ENCODE results near the gene HBS1L. TPM values are rescaled to one million over a fixed set of nuclear protein-coding genes. Genes with fewer than 3 reads are reported as not detected.

HBS1L gene
- total and polyA plus RNA-seq, 9 of the 15 experiments (the other 6 are each of a cell fraction or from before 2014, with no cell fraction given): 101 to 199 (median 145) TPM

DNA sequence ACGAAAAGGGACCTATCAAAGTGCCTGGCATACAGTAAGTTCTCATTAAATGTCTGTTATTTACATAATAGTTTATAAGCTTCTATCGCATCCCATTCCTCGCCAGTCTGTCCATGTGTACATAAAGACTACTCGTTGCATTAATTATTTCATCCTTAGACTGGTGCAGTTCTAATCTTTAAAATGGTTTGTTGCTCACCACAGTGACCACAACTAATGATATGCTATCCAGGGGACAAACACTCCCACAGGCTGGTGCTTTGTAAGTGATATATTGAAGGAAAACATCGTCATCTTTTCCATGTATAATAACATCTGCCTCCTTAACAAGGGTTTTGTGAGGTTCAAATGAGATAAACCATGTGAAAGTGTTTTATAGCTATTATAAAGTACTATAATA is 39.0 kb upstream of the HBS1L start (continued):
- TF ChIP-seq SMARCC2 (IDR thresholded peaks at IDR 0.05; ENCODE audit: low read depth) (peak; percentile 55; the same call in 1 of the 2 replicates), ZNF707 (CRISPR knock-in tag; conservative IDR thresholded peaks at IDR 0.05) (no peak), POLR2H (tag; IDR thresholded peaks at IDR 0.05; ENCODE audit: low read depth) (no peak), NR2C1 (IDR thresholded peaks at IDR 0.05) (no peak), NR2C1 (tag; IDR thresholded peaks at IDR 0.05) (no peak), NBN (IDR thresholded peaks at IDR 0.05; ENCODE audit: low read depth) (no peak), FOXJ2 (tag; IDR thresholded peaks at IDR 0.05) (no peak), TCF3 (CRISPR knock-in tag; IDR thresholded peaks at IDR 0.05) (peak; percentile 64), ZNF324 (CRISPR knock-in tag; IDR thresholded peaks at IDR 0.05) (no peak), ZNF124 (CRISPR knock-in tag; IDR thresholded peaks at IDR 0.05) (no peak), ZNF766 (CRISPR knock-in tag; conservative IDR thresholded peaks at IDR 0.05) (peak; percentile 46; the same call in 1 of the 2 replicates), NCOA1 (IDR thresholded peaks at IDR 0.05; ENCODE audit: low read depth) (no peak), ZNF644 (tag; IDR thresholded peaks at IDR 0.05; ENCODE audit: low read depth) (no peak), SMC3 (conservative IDR thresholded peaks at IDR 0.05; ENCODE audit: insufficient read depth, low read depth, low read length) (no peak), BRCA1 (IDR thresholded peaks at IDR 0.05) (no peak), BRCA1 (CRISPR knock-in tag; IDR thresholded peaks at IDR 0.05) (no peak), MXI1 (IDR thresholded peaks at IDR 0.05; ENCODE audit: low read depth, low read length) (no peak), RBM17 (IDR thresholded peaks at IDR 0.05; ENCODE audit: borderline replicate concordance, low read depth, low read length) (no peak), ZEB2 (IDR thresholded peaks at IDR 0.05) (no peak), U2AF2 (optimal IDR thresholded peaks at IDR 0.05; ENCODE audit: low read depth, low read length) (no peak), FOXP1 (CRISPR knock-in tag; IDR thresholded peaks at IDR 0.05) (no peak), YY1 (IDR thresholded peaks at IDR 0.05; ENCODE audit: borderline replicate concordance in 1 of 3, control insufficient read depth in 1 of 3, extremely low read depth in 1 of 3, insufficient read depth in 3 of 3, insufficient read length in 1 of 3, insufficient replicate concordance in 2 of 3, low read depth in 1 of 3, low read length in 2 of 3) (no peak), RFX1 (IDR thresholded peaks at IDR 0.05) (no peak)
- TF ChIP-seq, protein P1, sequence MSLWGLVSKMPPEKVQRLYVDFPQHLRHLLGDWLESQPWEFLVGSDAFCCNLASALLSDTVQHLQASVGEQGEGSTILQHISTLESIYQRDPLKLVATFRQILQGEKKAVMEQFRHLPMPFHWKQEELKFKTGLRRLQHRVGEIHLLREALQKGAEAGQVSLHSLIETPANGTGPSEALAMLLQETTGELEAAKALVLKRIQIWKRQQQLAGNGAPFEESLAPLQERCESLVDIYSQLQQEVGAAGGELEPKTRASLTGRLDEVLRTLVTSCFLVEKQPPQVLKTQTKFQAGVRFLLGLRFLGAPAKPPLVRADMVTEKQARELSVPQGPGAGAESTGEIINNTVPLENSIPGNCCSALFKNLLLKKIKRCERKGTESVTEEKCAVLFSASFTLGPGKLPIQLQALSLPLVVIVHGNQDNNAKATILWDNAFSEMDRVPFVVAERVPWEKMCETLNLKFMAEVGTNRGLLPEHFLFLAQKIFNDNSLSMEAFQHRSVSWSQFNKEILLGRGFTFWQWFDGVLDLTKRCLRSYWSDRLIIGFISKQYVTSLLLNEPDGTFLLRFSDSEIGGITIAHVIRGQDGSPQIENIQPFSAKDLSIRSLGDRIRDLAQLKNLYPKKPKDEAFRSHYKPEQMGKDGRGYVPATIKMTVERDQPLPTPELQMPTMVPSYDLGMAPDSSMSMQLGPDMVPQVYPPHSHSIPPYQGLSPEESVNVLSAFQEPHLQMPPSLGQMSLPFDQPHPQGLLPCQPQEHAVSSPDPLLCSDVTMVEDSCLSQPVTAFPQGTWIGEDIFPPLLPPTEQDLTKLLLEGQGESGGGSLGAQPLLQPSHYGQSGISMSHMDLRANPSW (CRISPR knock-in tag; IDR thresholded peaks at IDR 0.05): no peak
- TF ChIP-seq, protein P2, sequence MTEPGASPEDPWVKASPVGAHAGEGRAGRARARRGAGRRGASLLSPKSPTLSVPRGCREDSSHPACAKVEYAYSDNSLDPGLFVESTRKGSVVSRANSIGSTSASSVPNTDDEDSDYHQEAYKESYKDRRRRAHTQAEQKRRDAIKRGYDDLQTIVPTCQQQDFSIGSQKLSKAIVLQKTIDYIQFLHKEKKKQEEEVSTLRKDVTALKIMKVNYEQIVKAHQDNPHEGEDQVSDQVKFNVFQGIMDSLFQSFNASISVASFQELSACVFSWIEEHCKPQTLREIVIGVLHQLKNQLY (CRISPR knock-in tag; conservative IDR thresholded peaks at IDR 0.05): no peak
- TF ChIP-seq, protein P3, sequence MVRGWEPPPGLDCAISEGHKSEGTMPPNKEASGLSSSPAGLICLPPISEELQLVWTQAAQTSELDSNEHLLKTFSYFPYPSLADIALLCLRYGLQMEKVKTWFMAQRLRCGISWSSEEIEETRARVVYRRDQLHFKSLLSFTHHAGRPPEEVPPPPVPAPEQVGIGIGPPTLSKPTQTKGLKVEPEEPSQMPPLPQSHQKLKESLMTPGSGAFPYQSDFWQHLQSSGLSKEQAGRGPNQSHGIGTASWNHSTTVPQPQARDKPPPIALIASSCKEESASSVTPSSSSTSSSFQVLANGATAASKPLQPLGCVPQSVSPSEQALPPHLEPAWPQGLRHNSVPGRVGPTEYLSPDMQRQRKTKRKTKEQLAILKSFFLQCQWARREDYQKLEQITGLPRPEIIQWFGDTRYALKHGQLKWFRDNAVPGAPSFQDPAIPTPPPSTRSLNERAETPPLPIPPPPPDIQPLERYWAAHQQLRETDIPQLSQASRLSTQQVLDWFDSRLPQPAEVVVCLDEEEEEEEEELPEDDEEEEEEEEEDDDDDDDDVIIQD (CRISPR knock-in tag; IDR thresholded peaks at IDR 0.05): no peak
- TF ChIP-seq, protein P4, sequence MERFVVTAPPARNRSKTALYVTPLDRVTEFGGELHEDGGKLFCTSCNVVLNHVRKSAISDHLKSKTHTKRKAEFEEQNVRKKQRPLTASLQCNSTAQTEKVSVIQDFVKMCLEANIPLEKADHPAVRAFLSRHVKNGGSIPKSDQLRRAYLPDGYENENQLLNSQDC (CRISPR knock-in tag; IDR thresholded peaks at IDR 0.05): no peak
